ENCODE measurements around the gene KRTAP12-4. TPM values are rescaled to one million over a fixed set of nuclear protein-coding genes. Genes with fewer than 3 reads are reported as not detected.
"Not testable (repeated sequence)": the region's sequence is repeated elsewhere in the genome, so short reads cannot be mapped to it uniquely, and the experiment has no call there.

The KRTAP12-4 gene
- total RNA-seq, 2 experiments from 2014 or later: not detected

DNA sequence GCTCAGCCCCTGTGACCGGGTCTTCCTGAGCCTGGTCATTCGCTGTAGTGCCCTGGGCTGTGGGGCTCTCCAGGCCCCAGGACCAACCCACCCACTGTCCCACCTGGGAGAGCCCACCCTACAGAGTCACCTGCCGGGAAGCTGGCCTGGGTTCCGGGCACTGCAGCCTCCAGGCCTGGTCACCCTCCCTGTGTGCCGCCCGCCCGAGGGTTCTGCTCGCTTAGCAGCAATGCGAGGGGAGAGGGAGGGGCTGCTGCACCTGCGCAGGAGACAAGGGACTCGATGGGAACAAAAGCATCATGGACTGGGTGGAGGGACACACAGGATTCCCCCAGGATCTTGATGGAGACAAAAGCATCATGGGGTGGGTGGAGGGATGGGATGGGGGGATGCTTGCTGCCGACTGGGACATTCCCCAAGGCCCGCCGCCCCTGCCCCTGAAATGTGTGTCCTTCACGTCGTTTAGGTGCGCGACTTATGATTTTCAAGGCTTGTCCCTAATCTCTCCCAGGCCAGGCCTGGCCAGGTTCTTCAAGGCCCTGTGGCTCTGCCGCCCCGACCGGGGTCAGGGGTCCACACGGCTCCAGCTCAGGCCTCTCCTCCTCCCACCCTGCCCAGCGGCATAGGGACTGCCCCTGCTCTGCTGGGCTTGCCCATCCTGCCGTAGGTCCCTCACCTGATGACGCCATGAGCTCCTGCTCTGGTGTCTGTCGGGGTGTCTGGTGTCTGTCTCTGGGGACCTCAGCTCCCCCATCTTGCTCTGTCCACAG lies 40.9 kb downstream of the KRTAP12-4 start:
- Mint-ChIP-seq H3K9me3 (ENCODE audit: low read depth) (peaks cover 16% of the 10 kb centered on the region), H3K36me3 (peaks cover 12% of the 10 kb centered on the region), H3K4me1 (peaks cover 6% of the 10 kb centered on the region), H3K27me3 (peaks cover 4% of the 10 kb centered on the region), H3K27ac (no peak overlapping the region), H3K4me3 (no peak overlapping the region)
- ATAC-seq (no peak), DNase-seq (no peak)
- CTCF ChIA-PET: no interaction called here

DNA sequence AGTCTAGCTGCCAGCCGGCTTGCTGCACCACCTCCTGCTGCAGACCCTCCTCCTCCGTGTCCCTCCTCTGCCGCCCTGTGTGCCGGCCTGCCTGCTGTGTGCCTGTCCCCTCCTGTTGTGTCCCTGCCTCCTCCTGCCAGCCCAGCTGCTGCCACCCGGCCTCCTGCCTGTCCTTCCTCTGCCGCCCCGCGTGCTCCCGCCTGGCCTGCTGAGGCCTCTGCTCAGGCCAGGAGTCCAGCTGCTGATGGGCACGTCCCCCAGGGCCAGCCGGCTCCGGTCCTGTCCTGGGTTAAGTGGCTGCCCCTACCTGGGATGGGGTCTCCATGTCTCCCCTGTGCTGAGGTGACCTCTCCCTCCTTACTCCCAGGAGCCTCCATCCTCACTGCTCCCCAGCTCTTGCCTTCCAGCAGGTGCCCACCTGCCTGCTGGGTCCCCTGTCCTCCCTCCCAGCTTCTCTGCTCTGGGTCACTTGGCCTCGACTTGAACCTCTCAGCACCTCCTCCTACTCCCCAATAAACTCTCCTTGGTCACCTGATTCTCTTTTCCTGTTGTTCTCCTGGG lies 41.7 kb downstream of the KRTAP12-4 start:
- Mint-ChIP-seq H3K4me1 (no peaks in the 10 kb centered on the region), H3K9me3 (ENCODE audit: low read depth) (peaks cover 16% of the 10 kb centered on the region), H3K36me3 (peaks cover 6% of the 10 kb centered on the region), H3K4me3 (no peak overlapping the region), H3K27me3 (peaks cover 6% of the 10 kb centered on the region), H3K27ac (no peak overlapping the region)
- CTCF ChIA-PET: no interaction called here
- no peak for DNase-seq
- ATAC-seq: no peak

DNA sequence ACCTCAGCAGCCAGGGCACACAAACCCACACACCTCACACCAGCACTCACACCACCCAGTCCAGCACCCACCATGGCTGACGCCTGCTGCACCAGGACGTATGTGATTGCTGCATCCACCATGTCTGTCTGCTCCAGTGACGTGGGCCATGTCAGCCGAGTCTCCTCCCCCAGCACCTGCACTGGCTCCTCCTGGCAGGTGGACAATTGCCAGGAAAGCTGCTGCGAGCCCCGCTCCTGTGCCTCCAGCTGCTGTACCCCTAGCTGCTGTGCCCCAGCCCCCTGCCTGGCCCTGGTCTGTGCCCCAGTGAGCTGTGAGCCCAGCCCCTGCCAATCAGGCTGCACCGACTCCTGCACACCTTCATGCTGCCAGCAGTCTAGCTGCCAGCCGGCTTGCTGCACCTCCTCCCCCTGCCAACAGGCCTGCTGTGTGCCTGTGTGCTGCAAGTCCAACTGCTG lies 42.4 kb downstream of the KRTAP12-4 start, which contains the start of gene KRTAP10-8:
TSS of gene KRTAP10-8 (plus strand) at position 51 of the 458 bp plus-strand sequence. CDS start at position 73, 22 bp downstream.
- CTCF ChIA-PET: no interaction called here
- H3K4me1 Mint-ChIP-seq: no peaks in the 10 kb centered on the region
- no peak for ATAC-seq
- peaks cover 6% of the 10 kb centered on the region for H3K36me3 Mint-ChIP-seq
- H3K27ac Mint-ChIP-seq: no peak within 1 kb of the TSS
- H3K27me3 Mint-ChIP-seq: peaks cover 6% of the 10 kb centered on the region
- DNase-seq: no peak
- H3K9me3 Mint-ChIP-seq (ENCODE audit: low read depth): peaks cover 16% of the 10 kb centered on the region
- H3K4me3 Mint-ChIP-seq: no peak within 1 kb of the TSS

DNA sequence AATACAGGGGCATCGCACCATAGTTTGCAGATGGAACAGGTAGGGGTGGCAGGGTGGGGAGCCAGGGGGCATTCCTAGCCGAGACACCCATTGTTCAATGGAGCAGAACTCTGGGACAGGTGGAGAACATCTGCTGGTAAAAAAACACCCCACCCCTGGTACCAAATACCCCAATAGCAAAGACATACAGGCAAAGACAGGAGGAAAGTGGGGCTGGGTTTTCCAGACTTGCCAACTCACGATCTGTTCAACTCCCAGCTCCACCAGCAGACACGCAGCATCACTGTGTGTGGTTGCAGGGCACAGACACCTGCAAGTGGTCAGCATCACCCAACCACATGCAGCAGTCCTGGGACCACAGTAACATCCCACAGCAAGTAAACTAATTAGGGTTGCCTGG lies 42.9 kb downstream of the KRTAP12-4 start:
- no peak for DNase-seq
- no peak for ATAC-seq
- H3K27me3 Mint-ChIP-seq: peaks cover 7% of the 10 kb centered on the region
- CTCF ChIA-PET: interaction anchor here (0.6 kb wide), 1 partner anchor 688 kb away, joined by 3 read pairs; no protein-coding TSS in a partner anchor
- H3K4me1 Mint-ChIP-seq: no peaks in the 10 kb centered on the region
- H3K36me3 Mint-ChIP-seq: peaks cover 6% of the 10 kb centered on the region
- no peak overlapping the region for H3K4me3 Mint-ChIP-seq
- H3K9me3 Mint-ChIP-seq (ENCODE audit: low read depth): peaks cover 16% of the 10 kb centered on the region
- H3K27ac Mint-ChIP-seq: no peak overlapping the region

DNA sequence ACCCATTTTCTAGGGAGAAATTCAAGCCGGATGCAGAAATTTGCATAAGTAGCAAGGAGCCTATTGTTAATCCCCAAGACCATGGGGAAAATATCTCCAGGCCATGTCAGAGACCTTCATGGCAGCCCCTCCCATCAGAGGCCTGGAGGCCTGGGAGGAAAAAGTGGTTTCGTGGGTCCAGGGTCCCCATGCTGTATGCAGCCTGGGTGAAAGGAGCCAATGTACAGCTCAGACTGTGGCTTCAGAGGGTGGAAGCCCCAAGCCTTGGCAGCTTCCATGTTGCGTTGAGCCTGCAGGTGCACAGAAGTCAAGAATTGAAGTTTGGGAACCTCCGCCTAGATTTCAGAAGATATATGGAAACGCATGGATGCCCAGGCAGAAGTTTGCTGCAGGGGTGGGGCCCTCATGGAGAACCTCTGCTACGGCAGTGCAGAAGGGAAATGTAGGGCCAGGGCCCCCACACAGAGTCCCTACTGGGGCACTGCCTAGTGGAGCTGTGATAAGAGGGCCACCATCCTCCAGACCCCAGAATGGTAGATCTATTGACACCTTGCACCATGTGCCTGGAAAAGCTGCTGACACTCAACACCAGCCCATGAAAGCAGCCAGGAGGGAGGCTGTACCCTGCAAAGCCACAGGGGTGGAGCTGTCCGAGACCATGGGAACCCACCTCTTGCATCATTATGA lies 44.2 kb downstream of the KRTAP12-4 start:
- CTCF ChIA-PET: not testable (repeated sequence)

DNA sequence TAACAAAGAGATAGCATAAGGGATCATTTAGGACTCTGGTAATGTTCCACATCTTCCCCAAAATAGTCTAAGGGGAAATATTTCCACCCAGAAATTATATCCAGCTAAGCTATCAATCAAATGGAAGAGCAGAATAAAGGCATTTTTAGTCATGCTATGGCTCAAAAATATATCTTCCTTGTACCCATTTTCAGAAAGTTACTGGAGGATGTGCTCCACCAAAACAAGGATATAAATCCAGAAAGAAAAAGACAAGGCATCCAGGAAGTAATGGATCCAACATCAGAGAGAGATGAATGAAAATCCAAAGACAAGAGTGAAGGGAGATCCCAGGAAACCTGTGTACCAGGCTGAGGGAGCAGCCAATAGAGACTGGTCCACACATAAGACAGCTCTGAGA lies 45.3 kb downstream of the KRTAP12-4 start:
- DNase-seq (no peak), ATAC-seq (no peak)
- H3K27ac Mint-ChIP-seq: no peak overlapping the region
- H3K9me3 Mint-ChIP-seq (ENCODE audit: low read depth): peaks cover 16% of the 10 kb centered on the region
- H3K27me3 Mint-ChIP-seq: peaks cover 23% of the 10 kb centered on the region
- peaks cover 6% of the 10 kb centered on the region for H3K36me3 Mint-ChIP-seq
- CTCF ChIA-PET: no interaction called here
- H3K4me1 Mint-ChIP-seq: no peaks in the 10 kb centered on the region
- no peak overlapping the region for H3K4me3 Mint-ChIP-seq

More for the DNA sequence above, 44.2 kb downstream of the KRTAP12-4 start:
- H3K4me3 Mint-ChIP-seq, H3K4me1 Mint-ChIP-seq, ATAC-seq, H3K36me3 Mint-ChIP-seq, H3K27ac Mint-ChIP-seq, DNase-seq: not testable (repeated sequence)
- Mint-ChIP-seq H3K27me3 (peaks cover 14% of the 10 kb centered on the region), H3K9me3 (ENCODE audit: low read depth) (peaks cover 16% of the 10 kb centered on the region)

DNA sequence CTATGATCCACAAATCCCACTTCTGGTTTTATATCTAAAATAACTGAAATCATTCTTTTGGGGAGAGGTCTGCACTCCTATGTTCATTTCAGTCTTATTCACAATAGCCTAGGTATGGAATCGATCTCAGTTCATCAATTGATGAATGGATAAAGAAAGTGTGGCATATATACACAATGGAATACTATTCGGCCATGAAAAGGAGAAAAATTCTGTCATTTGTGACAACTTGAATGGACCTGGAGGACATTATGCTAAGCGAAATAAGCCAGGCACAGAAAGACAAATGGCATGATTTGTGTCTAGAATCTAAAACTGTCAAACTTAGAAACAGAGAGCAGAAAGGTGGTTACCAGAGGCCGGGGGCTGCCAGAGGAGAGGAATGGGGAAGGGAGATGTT lies 48.0 kb downstream of the KRTAP12-4 start:
- H3K36me3 Mint-ChIP-seq: peaks cover 6% of the 10 kb centered on the region
- H3K27me3 Mint-ChIP-seq: peaks cover 30% of the 10 kb centered on the region
- CTCF ChIA-PET: no interaction called here
- no peaks in the 10 kb centered on the region for H3K4me1 Mint-ChIP-seq
- H3K27ac Mint-ChIP-seq: no peak overlapping the region
- H3K9me3 Mint-ChIP-seq (ENCODE audit: low read depth): peaks cover 13% of the 10 kb centered on the region
- no peak overlapping the region for H3K4me3 Mint-ChIP-seq
- ATAC-seq (no peak), DNase-seq (no peak)

Other genes starting within 250 kb of the KRTAP12-4 start
- gene LRRC3, start 199.1 kb downstream of the KRTAP12-4 start, total RNA-seq: 1 to 10 TPM; 2.3 to 3.9 TPM
- gene KRTAP10-1, start 114.5 kb downstream of the KRTAP12-4 start, total RNA-seq: not detected
- gene KRTAP10-2, start 103.2 kb downstream of the KRTAP12-4 start, total RNA-seq: not detected
- gene KRTAP10-3, start 95.9 kb downstream of the KRTAP12-4 start, total RNA-seq: not detected
- gene KRTAP10-4, start 80.9 kb downstream of the KRTAP12-4 start, total RNA-seq: not detected
- gene KRTAP10-5, start 74.1 kb downstream of the KRTAP12-4 start, total RNA-seq: not detected
- gene KRTAP10-6, start 62.2 kb downstream of the KRTAP12-4 start, total RNA-seq: not detected
- not detected for gene KRTAP10-7, start 54.1 kb downstream of the KRTAP12-4 start, total RNA-seq
- gene KRTAP10-8, start 42.6 kb downstream of the KRTAP12-4 start, total RNA-seq: not detected
- gene KRTAP10-9, start 27.6 kb downstream of the KRTAP12-4 start, total RNA-seq: not detected
- not detected for gene KRTAP10-10, start 17.3 kb downstream of the KRTAP12-4 start, total RNA-seq
- not detected for gene KRTAP10-11, start 8.2 kb downstream of the KRTAP12-4 start, total RNA-seq
- not detected for gene KRTAP12-3, start 3.3 kb upstream of the KRTAP12-4 start, total RNA-seq
- gene KRTAP12-2, start 12.3 kb upstream of the KRTAP12-4 start, total RNA-seq: not detected
- gene KRTAP12-1, start 27.5 kb upstream of the KRTAP12-4 start, total RNA-seq: not detected
- gene KRTAP10-12, start 42.5 kb upstream of the KRTAP12-4 start, total RNA-seq: not detected
- gene TSPEAR, start 56.9 kb upstream of the KRTAP12-4 start, total RNA-seq: not detected
- gene UBE2G2, start 147.2 kb upstream of the KRTAP12-4 start, total RNA-seq: 100 to 1,000 TPM; 103 to 121 TPM
- 10 to 100 TPM; 86.1 to 93.7 TPM for gene SUMO3, start 163.4 kb upstream of the KRTAP12-4 start, total RNA-seq
- 10 to 100 TPM; 46.0 to 49.9 TPM for gene PTTG1IP, start 219.0 kb upstream of the KRTAP12-4 start, total RNA-seq

Data from activated CD8-positive, alpha-beta memory T cell treated with anti-CD3 and anti-CD28 coated beads, Interleukin-2, amount 10 ng/mL, durations not matched to agents 7 days and 5 days (primary cell).